ENCODE results near the gene ATOH7.

Gene ATOH7

GRCh38 chr10:68188835-68189234, 43.1 kb downstream of the ATOH7 start:
- H3K4me3 ChIP-seq (ENCODE audit: low read length), result no peak overlapping the region
- peaks cover 3% of the 10 kb centered on the region for H3K4me1 ChIP-seq (ENCODE audit: insufficient read depth, low read length)
- no peaks in the 10 kb centered on the region for H3K36me3 ChIP-seq (ENCODE audit: insufficient read depth, low read length)
- H3K27me3 ChIP-seq (ENCODE audit: insufficient read depth, low read length), result peaks cover 2% of the 10 kb centered on the region
- no peak overlapping the region for H2AFZ ChIP-seq (ENCODE audit: low read depth, low read length)
- no peaks in the 10 kb centered on the region for H3K9me3 ChIP-seq (ENCODE audit: low read length)

DNA sequence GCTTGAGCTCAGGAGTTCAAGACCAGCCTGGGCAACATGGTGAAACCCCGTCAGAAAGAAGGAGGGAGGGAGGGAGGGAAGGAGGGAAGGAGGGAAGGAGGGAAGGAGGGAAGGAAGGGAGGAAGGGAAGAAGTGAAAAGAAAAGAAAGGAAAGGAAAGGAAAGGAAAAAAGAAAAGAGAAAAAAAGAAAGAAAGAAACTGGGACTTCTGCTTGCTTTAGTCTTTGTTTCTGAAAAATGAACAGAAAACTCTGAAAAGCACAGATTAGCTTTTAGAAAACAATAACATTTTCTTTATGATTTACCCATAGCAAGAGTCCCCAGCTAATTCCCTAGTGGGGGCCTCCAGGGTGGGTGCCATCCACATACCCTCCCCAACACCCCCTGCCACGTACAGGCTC, 46.8 kb downstream of the ATOH7 start:
- Histone ChIP-seq H3K4me1 (ENCODE audit: insufficient read depth, low read length) (peaks cover 4% of the 10 kb centered on the region), H3K9me3 (ENCODE audit: low read length) (no peaks in the 10 kb centered on the region), H3K27me3 (ENCODE audit: insufficient read depth, low read length) (peaks cover 2% of the 10 kb centered on the region), H2AFZ (ENCODE audit: low read depth, low read length) (no peak overlapping the region), H3K36me3 (ENCODE audit: insufficient read depth, low read length) (no peaks in the 10 kb centered on the region), H3K4me3 (ENCODE audit: low read length) (no peak overlapping the region)

GRCh38 chr10:68184546-68184945, 47.4 kb downstream of the ATOH7 start:
- H3K4me3 ChIP-seq (ENCODE audit: low read length), result no peak overlapping the region

More at GRCh38 chr10:68184546-68184945, 47.4 kb downstream of the ATOH7 start:
- Histone ChIP-seq H3K4me1 (ENCODE audit: insufficient read depth, low read length) (peaks cover 4% of the 10 kb centered on the region), H2AFZ (ENCODE audit: low read depth, low read length) (no peak overlapping the region), H3K27me3 (ENCODE audit: insufficient read depth, low read length) (peaks cover 2% of the 10 kb centered on the region), H3K36me3 (ENCODE audit: insufficient read depth, low read length) (no peaks in the 10 kb centered on the region), H3K9me3 (ENCODE audit: low read length) (no peaks in the 10 kb centered on the region)
